WI38 (cell line): ENCODE results near the gene PLD1.
"Not testable (repeated sequence)": the region's sequence is repeated elsewhere in the genome, so short reads cannot be mapped to it uniquely, and the experiment has no call there.

Experiments
- H3K4me3 ChIP-seq: 2 replicates; pipeline ENCODE4 v1.5.1; 2011; ENCODE audit warnings: low read depth, mild to moderate bottlenecking, control low read depth, low read length
- CTCF ChIP-seq: IDR thresholded peaks from 2 replicates; pipeline ENCODE4 v1.5.1; 2012; ENCODE audit warnings: low read depth, mild to moderate bottlenecking, control low read depth, low read length

Gene PLD1

DNA sequence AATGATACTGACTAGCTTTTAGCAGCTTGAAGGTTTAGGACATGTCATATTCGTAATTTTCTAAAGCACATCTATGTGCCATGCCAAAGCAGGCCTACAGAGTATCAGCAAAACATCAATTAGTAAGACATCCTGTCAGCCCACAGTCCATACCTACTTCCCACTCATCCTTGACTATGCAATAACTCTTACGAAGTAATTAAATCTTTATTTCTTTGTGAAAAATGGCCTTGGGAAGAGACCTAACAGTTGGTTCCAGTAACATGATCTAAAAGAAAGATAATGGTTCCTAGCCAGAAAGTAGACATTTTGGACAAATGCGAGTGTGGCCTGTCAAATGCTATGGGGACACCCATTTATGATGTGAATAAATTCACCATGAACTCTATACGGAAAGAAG lies 177.5 kb downstream of the PLD1 start:
- no peak for TF ChIP-seq CTCF

DNA sequence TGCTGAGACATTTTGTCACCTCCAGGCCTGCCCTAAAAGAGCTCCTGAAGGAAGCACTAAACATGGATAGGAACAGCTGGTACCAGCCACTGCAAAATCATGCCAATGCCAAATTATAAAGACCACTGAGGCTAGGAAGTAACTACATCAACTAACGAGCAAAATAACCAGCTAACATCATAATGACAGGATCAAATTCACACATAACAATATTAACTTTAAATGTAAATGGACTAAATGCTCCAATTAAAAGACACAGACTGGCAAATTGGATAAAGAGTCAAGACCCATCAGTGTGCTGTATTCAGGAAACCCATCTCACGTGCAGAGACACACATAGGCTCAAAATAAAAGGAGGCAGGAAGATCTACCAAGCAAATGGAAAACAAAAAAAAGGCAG lies 183.5 kb downstream of the PLD1 start:
- H3K4me3 ChIP-seq, result not testable (repeated sequence)

More for the DNA sequence above, 177.5 kb downstream of the PLD1 start:
- H3K4me3 ChIP-seq, result no peak overlapping the region

GRCh38 chr3:171622126-171622525 lies 188.2 kb downstream of the PLD1 start:
- H3K4me3 ChIP-seq, result no peak overlapping the region
- no peak for TF ChIP-seq CTCF

DNA sequence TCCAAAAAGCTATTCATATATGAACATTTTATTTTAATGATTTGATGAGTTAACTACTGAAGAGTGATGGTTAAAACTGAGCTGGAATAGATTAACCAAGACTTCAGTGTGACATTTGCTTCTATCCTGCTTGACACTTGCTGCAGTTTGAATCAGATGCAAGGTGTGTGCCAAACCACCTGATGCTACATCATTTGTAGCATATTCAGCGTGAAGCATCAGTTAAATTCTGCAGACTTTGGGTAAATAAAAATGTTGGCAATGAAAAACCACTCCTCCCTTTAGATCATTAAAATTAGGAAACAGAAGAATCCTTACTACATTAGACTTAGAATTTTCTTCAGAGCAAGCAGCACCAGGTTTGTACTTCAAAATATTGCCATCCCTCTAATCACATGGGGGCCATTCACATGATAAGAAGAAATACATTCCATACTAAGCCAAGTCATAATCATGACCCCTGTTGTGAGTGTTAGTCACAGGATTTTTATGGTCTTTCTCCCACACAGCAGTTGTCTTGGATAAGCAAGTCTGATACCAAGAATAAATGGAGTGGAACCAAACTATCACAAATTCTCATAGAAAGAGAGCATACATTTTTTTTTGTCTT lies 189.4 kb downstream of the PLD1 start:
- no peak for TF ChIP-seq CTCF
- H3K4me3 ChIP-seq, result no peak overlapping the region

- no peak for TF ChIP-seq CTCF
Observed at GRCh38 chr3:171616798-171617197, 193.5 kb downstream of the PLD1 start.

GRCh38 chr3:171615686-171616085 lies 194.6 kb downstream of the PLD1 start:
- no peak overlapping the region for H3K4me3 ChIP-seq
- TF ChIP-seq CTCF, result no peak

More at GRCh38 chr3:171616798-171617197, 193.5 kb downstream of the PLD1 start:
- H3K4me3 ChIP-seq, result no peak overlapping the region

DNA sequence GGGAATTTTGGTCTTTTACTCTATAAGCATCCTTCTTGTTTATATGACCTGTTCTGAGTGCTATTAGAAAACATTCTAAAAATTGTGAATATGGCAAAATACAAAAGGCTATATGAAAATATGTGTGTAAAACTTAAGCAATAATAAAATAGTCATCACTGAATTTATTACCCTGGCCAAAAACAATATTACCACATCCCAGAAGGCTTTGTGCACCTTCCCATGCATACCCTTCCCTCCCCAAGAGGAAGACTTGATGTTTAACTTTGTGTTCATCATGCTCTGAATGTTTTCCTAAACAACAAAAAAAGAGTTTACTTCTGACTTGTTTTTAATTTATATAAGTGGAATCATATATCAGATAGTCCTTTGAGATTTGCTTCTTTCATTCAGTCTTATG lies 195.0 kb downstream of the PLD1 start:
- no peak overlapping the region for H3K4me3 ChIP-seq
- TF ChIP-seq CTCF, result no peak

- H3K4me3 ChIP-seq, result no peak overlapping the region
- TF ChIP-seq CTCF, result peak; percentile 76
Observed at GRCh38 chr3:171614318-171614921, 195.9 kb downstream of the PLD1 start.
